HepG2 (cell line): ENCODE results near the gene FCN3. TPM values are rescaled to one million over a fixed set of nuclear protein-coding genes. Genes with fewer than 3 reads are reported as not detected.

Experiments used
- ATAC-seq: fragments of 200-7000 bp; cut with Tn5 transposase; 3 replicates; pipeline ENCODE4 v1.9.1; 2020; ENCODE audit warnings: mild to moderate bottlenecking, moderate library complexity
- BruUV-seq: library from RNA; stranded (reverse); fragments of 400-500 nt; replicated peaks from 2 replicates; lab custom pipeline; 2021; lab: Mats Ljungman, UMichigan
- CTCF ChIA-PET: fragments of 300-600 bp; formaldehyde crosslinking; extraction: SDS; loops from one replicate; lab custom pipeline; 2021; ENCODE audit warnings: low total read pairs, inconsistent platforms, low intra/inter-chr PET ratio; lab: Yijun Ruan, JAX
- POLR2A ChIA-PET: fragments of 350-600 bp; sonication (Branson Sonifier 250); formaldehyde crosslinking; loops from one replicate; lab custom pipeline; 2020; ENCODE audit warnings: antibody characterized with exemption, inconsistent platforms; lab: Yijun Ruan, JAX
- DNase-seq: peaks from one replicate; pipeline ENCODE4 v3.0.0-alpha.2; 2015; ENCODE audit warnings: low spot score
- FAIRE-seq: peaks from 3 replicates; lab custom pipeline; 2011; peaks lifted over from hg19 to GRCh38; lab: Jason Lieb, UNC
- H2AFZ ChIP-seq: one replicate; pipeline ENCODE4 v1.6.1; 2011; ENCODE audit warnings: low read length, inconsistent platforms
- H3K27ac ChIP-seq: fragments of 300-600 bp; 3 replicates; pipeline ENCODE4 v1.8.0; 2011; ENCODE audit warnings: mixed run types, mild to moderate bottlenecking, mixed read lengths, low read length, inconsistent platforms; ENCODE audit not compliant: insufficient read depth; ENCODE audit errors: extremely low read length
- H3K27me3 ChIP-seq, 2 experiments: fragments of 200-600 bp in 1 of 2; 2 replicates in 1 of 2; 3 replicates in 1 of 2; pipeline versions ENCODE4 v1.6.0 to v1.8.0; 2011; ENCODE audit warnings: low read length in 2 of 2, mild to moderate bottlenecking in 2 of 2, moderate library complexity in 2 of 2, inconsistent platforms in 1 of 2; ENCODE audit not compliant: insufficient read depth in 2 of 2, control insufficient read depth in 1 of 2
- H3K36me3 ChIP-seq, 2 experiments: fragments of 200-600 bp in 1 of 2; replicated peaks in 1 of 2; 2 replicates in 1 of 2; 3 replicates in 1 of 2; pipeline versions ENCODE4 v1.5.1 to v1.8.0; 2011; ENCODE audit warnings: low read length in 2 of 2, inconsistent platforms in 1 of 2; ENCODE audit not compliant: insufficient read depth in 2 of 2, control insufficient read depth in 1 of 2
- H3K4me1 ChIP-seq: 2 replicates; pipeline ENCODE4 v1.5.1; 2012; ENCODE audit warnings: low read length, inconsistent platforms; ENCODE audit not compliant: insufficient read depth
- H3K4me2 ChIP-seq: 2 replicates; pipeline ENCODE4 v1.6.0; 2011; ENCODE audit warnings: low read depth, low read length, inconsistent platforms
- H3K4me3 ChIP-seq, 3 experiments: fragments of 200-600 bp in 1 of 3; sonication (generic), shearing (Covaris generic) in 1 of 3; replicated peaks in 1 of 3; 2 replicates each; pipeline ENCODE4 v1.5.1; 2011 to 2016; ENCODE audit warnings: low read length in 3 of 3, inconsistent platforms in 2 of 3, low read depth in 2 of 3, mild to moderate bottlenecking in 2 of 3, control low read depth in 1 of 3, mixed read lengths in 1 of 3; ENCODE audit not compliant: insufficient read depth in 1 of 3
- H3K79me2 ChIP-seq: one replicate; pipeline ENCODE4 v1.6.1; 2011; ENCODE audit warnings: low read length, inconsistent platforms; ENCODE audit not compliant: insufficient read depth
- H3K9ac ChIP-seq: 2 replicates; pipeline ENCODE4 v1.6.0; 2011; ENCODE audit warnings: mild to moderate bottlenecking, low read depth, low read length, inconsistent platforms; ENCODE audit not compliant: insufficient read depth
- H3K9me3 ChIP-seq: 2 replicates; pipeline ENCODE4 v1.5.1; 2012; ENCODE audit warnings: mild to moderate bottlenecking, low read length
- H4K20me1 ChIP-seq: 2 replicates; pipeline ENCODE4 v1.6.0; 2011; ENCODE audit warnings: inconsistent platforms, mild to moderate bottlenecking, low read length, moderate library complexity; ENCODE audit not compliant: insufficient read depth
- EEA1 ChIP-seq: sonication (generic); formaldehyde crosslinking; IDR thresholded peaks from 2 replicates; pipeline ENCODE4 v1.5.1; 2020; ENCODE audit warnings: mild to moderate bottlenecking, missing genetic modification reagents, borderline replicate concordance
- ETV5 ChIP-seq: IDR thresholded peaks from 2 replicates; pipeline ENCODE4 v1.6.1; 2018; ENCODE audit warnings: missing biosample characterization, missing genetic modification reagents, inconsistent platforms, borderline replicate concordance
- GFI1 ChIP-seq: sonication (generic); formaldehyde crosslinking; IDR thresholded peaks from 2 replicates; pipeline ENCODE4 v1.5.0; 2020; ENCODE audit warnings: missing genetic modification reagents, mild to moderate bottlenecking, borderline replicate concordance
- IKZF4 ChIP-seq: sonication (generic); formaldehyde crosslinking; IDR thresholded peaks from 2 replicates; pipeline ENCODE4 v1.5.1; 2020; ENCODE audit warnings: borderline replicate concordance, mild to moderate bottlenecking, low read depth, missing genetic modification reagents; ENCODE audit errors: not compliant biosample characterization
- KLF11 ChIP-seq: IDR thresholded peaks from 2 replicates; pipeline ENCODE4 v1.6.1; 2016; ENCODE audit warnings: missing compliant biosample characterization
- KLF12 ChIP-seq: sonication (generic); formaldehyde crosslinking; IDR thresholded peaks from 2 replicates; pipeline ENCODE4 v1.4.0; 2020; ENCODE audit warnings: missing genetic modification reagents, borderline replicate concordance
- KLF13 ChIP-seq: sonication (generic); formaldehyde crosslinking; IDR thresholded peaks from 2 replicates; pipeline ENCODE4 v1.4.0; 2020; ENCODE audit warnings: mild to moderate bottlenecking, missing genetic modification reagents
- NR3C1 ChIP-seq: sonication (generic); formaldehyde crosslinking; IDR thresholded peaks from 2 replicates; pipeline ENCODE4 v1.4.0; 2020; ENCODE audit warnings: missing genetic modification reagents
- PAX8 ChIP-seq: sonication (generic); formaldehyde crosslinking; IDR thresholded peaks from 2 replicates; pipeline ENCODE4 v1.8.0; 2022; ENCODE audit warnings: mild to moderate bottlenecking, missing genetic modification reagents, borderline replicate concordance
- PCBP1 ChIP-seq: fragments of 200-400 bp; formaldehyde crosslinking; IDR thresholded peaks from 2 replicates; pipeline ENCODE4 v1.6.1; 2017; ENCODE audit warnings: mild to moderate bottlenecking, low read depth, low read length, borderline replicate concordance
- RXRA ChIP-seq: sonication (generic); formaldehyde crosslinking; IDR thresholded peaks from 2 replicates; pipeline ENCODE4 v1.5.1; 2020; ENCODE audit warnings: missing genetic modification reagents
- SALL2 ChIP-seq: sonication (generic); formaldehyde crosslinking; IDR thresholded peaks from 2 replicates; pipeline ENCODE4 v1.8.1; 2023; ENCODE audit warnings: mild to moderate bottlenecking, missing genetic modification reagents, inconsistent platforms
- SRSF1 ChIP-seq: fragments of 200-400 bp; formaldehyde crosslinking; optimal IDR thresholded peaks from 2 replicates; pipeline ENCODE3; 2017; ENCODE audit warnings: mild to moderate bottlenecking, low read depth, low read length, moderate library complexity
- TBP ChIP-seq: sonication (generic); formaldehyde crosslinking; IDR thresholded peaks from 2 replicates; pipeline ENCODE4 v1.5.0; 2020; ENCODE audit warnings: missing genetic modification reagents
- TEAD3 ChIP-seq: optimal IDR thresholded peaks from 2 replicates; pipeline ENCODE3; 2016; ENCODE audit warnings: borderline replicate concordance
- TGIF2 ChIP-seq: IDR thresholded peaks from 2 replicates; pipeline ENCODE4 v1.6.1; 2016; ENCODE audit warnings: control low read depth, missing compliant biosample characterization
- ZNF350 ChIP-seq: sonication (generic); formaldehyde crosslinking; IDR thresholded peaks from 2 replicates; pipeline ENCODE4 v1.4.0; 2020; ENCODE audit warnings: mild to moderate bottlenecking, low read depth, missing genetic modification reagents, borderline replicate concordance
- ZNF607 ChIP-seq: sonication (generic); formaldehyde crosslinking; IDR thresholded peaks from 2 replicates; pipeline ENCODE4 v1.5.1; 2020; ENCODE audit warnings: missing genetic modification reagents, mild to moderate bottlenecking, borderline replicate concordance
- ZNF850 ChIP-seq: sonication (generic); formaldehyde crosslinking; conservative IDR thresholded peaks from 2 replicates; pipeline ENCODE4 v1.9.0; 2021; ENCODE audit warnings: mild to moderate bottlenecking, missing genetic modification reagents
- WGBS: methylation state at CpG from one replicate; pipeline ENCODE4 v1.1.6; 2017; ENCODE audit warnings: low lambda C conversion rate; 5-methylcytosine and 5-hydroxymethylcytosine counted together
- in situ Hi-C: cut with HindIII; loops from 2 replicates; pipeline ENCODE4 v1.10.0; 2017; ENCODE audit warnings: low pct_unique_long_range_greater_than_20kb; ENCODE audit not compliant: extremely low pct_ligation_motif_present
- intact Hi-C: fragments of 100-400 bp; cut with micrococcal nuclease; formaldehyde crosslinking; loops from one replicate; pipeline ENCODE4 v1.10.0; 2022; ENCODE audit not compliant: unreplicated experiment
- polyA plus RNA-seq, 8 experiments: library from polyadenylated mRNA; depleted of rRNA in 3 of 8; stranded (reverse) in 7 of 8; unstranded in 1 of 8; fragments of >200 nt; fragmentation: Illumina TruSeq in 4 of 8; extraction: Trizol in 4 of 8; gene quantifications; 2 replicates each; pipeline versions ENCODE4 v1.2.1 to v1.2.3, GENCODE V29; 2011 to 2016; ENCODE audit warnings: low read depth in 4 of 8, missing spikeins in 1 of 8, mixed read lengths in 1 of 8; ENCODE audit not compliant: insufficient read depth in 1 of 8
- total RNA-seq, 5 experiments: library from RNA; depleted of rRNA; stranded (reverse); fragments of >200 nt; fragmentation: Illumina TruSeq; extraction: Trizol; gene quantifications; 2 replicates each; pipeline ENCODE4 v1.2.3, GENCODE V29; 2016; ENCODE audit warnings: low read depth in 1 of 5
- TF ChIP-seq, protein P1 (sequence below): sonication (generic); formaldehyde crosslinking; IDR thresholded peaks from 2 replicates; pipeline ENCODE4 v1.5.0; 2020; ENCODE audit warnings: mild to moderate bottlenecking, missing genetic modification reagents
- TF ChIP-seq, protein P2 (sequence below): fragments of 450-650 bp; IDR thresholded peaks from 2 replicates; pipeline ENCODE4 v1.6.1; 2017

The FCN3 gene
- total and polyA plus RNA-seq, 2 of the 13 experiments (the other 11 are each of a cell fraction or from before 2014, with no cell fraction given), result not detected

DNA sequence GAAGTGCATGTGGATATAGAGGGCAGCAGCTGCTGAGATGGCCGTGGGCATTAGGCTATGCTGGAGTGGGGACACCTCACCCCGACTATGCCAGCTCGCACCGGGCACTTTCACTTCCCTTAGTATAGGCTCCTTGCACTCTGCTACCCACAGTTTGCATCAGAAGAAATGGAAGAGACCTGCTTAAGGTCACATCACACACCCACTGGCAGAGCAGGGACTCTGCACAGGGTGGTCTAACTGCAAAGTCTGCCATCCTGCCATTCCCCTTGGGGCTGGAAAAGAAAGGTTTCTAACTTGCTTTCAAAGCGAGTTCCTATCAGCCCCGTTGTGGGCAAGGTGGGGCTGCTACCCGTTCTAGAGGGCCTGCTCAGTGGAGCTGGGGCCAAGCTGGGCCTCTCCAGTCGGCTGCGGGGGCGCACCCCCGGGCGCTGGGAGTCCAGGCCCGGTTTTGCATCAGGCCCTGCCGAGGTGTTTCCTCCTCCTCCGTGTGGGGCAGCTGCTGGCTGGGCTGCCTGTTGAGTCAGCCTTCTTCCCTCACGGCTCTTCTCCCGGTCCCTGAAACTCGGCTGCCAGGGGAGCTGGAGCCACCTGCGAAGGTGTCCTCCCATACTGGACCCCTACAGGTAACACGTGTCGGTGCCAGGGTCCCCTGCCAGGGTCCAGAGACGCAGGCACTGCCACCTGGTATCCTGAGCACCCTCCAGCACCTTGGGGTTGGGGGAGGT, 32.9 kb downstream of the FCN3 start, which contains the start of gene SYTL1:
SYTL1 (plus strand) TSS at position 498 of the 728 bp plus-strand sequence. CDS start 3,313 bp downstream, outside the sequence.
- no TSS peak for BruUV-seq
- no peak for TF ChIP-seq KLF12 (CRISPR knock-in tag)
- peak; percentile 15 for TF ChIP-seq SRSF1
- no peak for TF ChIP-seq GFI1
- TF ChIP-seq TBP (CRISPR knock-in tag), result no peak
- TF ChIP-seq, protein P1, sequence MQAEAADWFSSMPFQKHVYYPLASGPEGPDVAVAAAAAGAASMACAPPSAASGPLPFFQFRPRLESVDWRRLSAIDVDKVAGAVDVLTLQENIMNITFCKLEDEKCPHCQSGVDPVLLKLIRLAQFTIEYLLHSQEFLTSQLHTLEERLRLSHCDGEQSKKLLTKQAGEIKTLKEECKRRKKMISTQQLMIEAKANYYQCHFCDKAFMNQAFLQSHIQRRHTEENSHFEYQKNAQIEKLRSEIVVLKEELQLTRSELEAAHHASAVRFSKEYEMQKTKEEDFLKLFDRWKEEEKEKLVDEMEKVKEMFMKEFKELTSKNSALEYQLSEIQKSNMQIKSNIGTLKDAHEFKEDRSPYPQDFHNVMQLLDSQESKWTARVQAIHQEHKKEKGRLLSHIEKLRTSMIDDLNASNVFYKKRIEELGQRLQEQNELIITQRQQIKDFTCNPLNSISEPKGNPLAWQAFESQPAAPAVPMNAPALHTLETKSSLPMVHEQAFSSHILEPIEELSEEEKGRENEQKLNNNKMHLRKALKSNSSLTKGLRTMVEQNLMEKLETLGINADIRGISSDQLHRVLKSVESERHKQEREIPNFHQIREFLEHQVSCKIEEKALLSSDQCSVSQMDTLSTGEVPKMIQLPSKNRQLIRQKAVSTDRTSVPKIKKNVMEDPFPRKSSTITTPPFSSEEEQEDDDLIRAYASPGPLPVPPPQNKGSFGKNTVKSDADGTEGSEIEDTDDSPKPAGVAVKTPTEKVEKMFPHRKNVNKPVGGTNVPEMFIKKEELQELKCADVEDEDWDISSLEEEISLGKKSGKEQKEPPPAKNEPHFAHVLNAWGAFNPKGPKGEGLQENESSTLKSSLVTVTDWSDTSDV (CRISPR knock-in tag), result no peak
- TF ChIP-seq SALL2 (CRISPR knock-in tag), result peak; percentile 56; the same call in 1 of the 2 replicates
- no peak for TF ChIP-seq KLF13 (CRISPR knock-in tag)
- TF ChIP-seq ZNF850, result no peak
- no peak; the same call in 1 of the 2 replicates for TF ChIP-seq RXRA (CRISPR knock-in tag)
- TF ChIP-seq ETV5 (CRISPR knock-in tag), result no peak
- no peak for TF ChIP-seq PAX8
- TF ChIP-seq PCBP1, result no peak
- peak; percentile 28 for TF ChIP-seq TEAD3 (CRISPR knock-in tag)
- TF ChIP-seq NR3C1 (CRISPR knock-in tag), result no peak
- no peak for TF ChIP-seq TGIF2 (CRISPR knock-in tag)
- peak; percentile 54; the same call in 1 of the 2 replicates for TF ChIP-seq ZNF350
- no peak for TF ChIP-seq ZNF607 (CRISPR knock-in tag)
- TF ChIP-seq, protein P2, sequence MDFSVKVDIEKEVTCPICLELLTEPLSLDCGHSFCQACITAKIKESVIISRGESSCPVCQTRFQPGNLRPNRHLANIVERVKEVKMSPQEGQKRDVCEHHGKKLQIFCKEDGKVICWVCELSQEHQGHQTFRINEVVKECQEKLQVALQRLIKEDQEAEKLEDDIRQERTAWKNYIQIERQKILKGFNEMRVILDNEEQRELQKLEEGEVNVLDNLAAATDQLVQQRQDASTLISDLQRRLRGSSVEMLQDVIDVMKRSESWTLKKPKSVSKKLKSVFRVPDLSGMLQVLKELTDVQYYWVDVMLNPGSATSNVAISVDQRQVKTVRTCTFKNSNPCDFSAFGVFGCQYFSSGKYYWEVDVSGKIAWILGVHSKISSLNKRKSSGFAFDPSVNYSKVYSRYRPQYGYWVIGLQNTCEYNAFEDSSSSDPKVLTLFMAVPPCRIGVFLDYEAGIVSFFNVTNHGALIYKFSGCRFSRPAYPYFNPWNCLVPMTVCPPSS, result no peak
- TF ChIP-seq EEA1, result no peak
- TF ChIP-seq IKZF4 (CRISPR knock-in tag), result no peak
- TF ChIP-seq KLF11 (CRISPR knock-in tag), result 0 out of 2 replicates have a peak, but pooled peaks have one; percentile 72

More for the DNA sequence above, 32.9 kb downstream of the FCN3 start, which contains the start of gene SYTL1:
- Histone ChIP-seq H2AFZ (no peak within 1 kb of the TSS), H3K27me3 (no peaks in the 10 kb centered on the region; a peak in 1 of 5 replicates), H3K4me1 (peaks cover 20% of the 10 kb centered on the region), H3K4me2 (peak within 1 kb of the TSS; percentile 99), H3K9me3 (no peaks in the 10 kb centered on the region), H4K20me1 (no peaks in the 10 kb centered on the region), H3K79me2 (no peaks in the 10 kb centered on the region), H3K27ac (peak within 1 kb of the TSS; percentile 54), H3K9ac (peak within 1 kb of the TSS; percentile 72), H3K36me3 (peaks cover 0 to 1% of the 10 kb centered on the region in 2 experiments; a peak in 1 of 5 replicates), H3K4me3 (peak within 1 kb of the TSS; percentile 65 to 84 (median 79))
- in situ Hi-C loops (no loop called here), intact Hi-C loops (loop anchor here (1.0 kb wide), 1 partner anchor 8 kb away; no protein-coding TSS in a partner anchor)
- CTCF ChIA-PET, result no interaction called here
- ATAC-seq, result peak; percentile 84
- 4% methylated on average over 7 of the region's 22 CpGs for WGBS
- POLR2A ChIA-PET, result interaction anchor here (0.5 to 3.2 kb wide), 5 partner anchors 7 to 24 kb away, joined by 3 to 36 read pairs (median 12); partner anchors contain the start of gene MAP3K6
- FAIRE-seq, result no peak
- DNase-seq, result peak; percentile 52
